Measurements from ENCODE around the gene NLRC5.

GRCh38 chr16:57004387-57005250 lies 15.3 kb downstream of the NLRC5 start:
- TF ChIP-seq CTCF (IDR thresholded peaks at IDR 0.05) (no peak), POLR2A (IDR thresholded peaks at IDR 0.05) (no peak)

Data from Peyer's patch (tissue), 4 donors.